GM18858 (cell line): ENCODE results near the gene SUPT16H.

Experiments used
- ATAC-seq: cut with Tn5 transposase; IDR thresholded peaks from one replicate; pipeline ENCODE4 v1.9.1; 2021; ENCODE audit not compliant: unreplicated experiment

The SUPT16H gene

GRCh38 chr14:21369949-21370679 lies 13.7 kb downstream of the SUPT16H start:
- ATAC-seq = no peak

- ATAC-seq = no peak
These were observed 16.2 kb downstream of the SUPT16H start for GRCh38 chr14:21367582-21368144.

- ATAC-seq = no peak
These were observed 27.3 kb downstream of the SUPT16H start for GRCh38 chr14:21356511-21356910.

GRCh38 chr14:21352587-21352986 lies 31.2 kb downstream of the SUPT16H start:
- ATAC-seq = no peak

GRCh38 chr14:21350539-21350938 lies 33.3 kb downstream of the SUPT16H start:
- no peak for ATAC-seq

GRCh38 chr14:21347201-21347600 lies 36.6 kb downstream of the SUPT16H start:
- no peak for ATAC-seq

- ATAC-seq = no peak
These were observed 37.2 kb downstream of the SUPT16H start for GRCh38 chr14:21346532-21347135.

- ATAC-seq = no peak
These were observed 40.6 kb downstream of the SUPT16H start for GRCh38 chr14:21343035-21343794.

- no peak for ATAC-seq
These were observed 49.5 kb downstream of the SUPT16H start for GRCh38 chr14:21334202-21334906.

GRCh38 chr14:21332950-21333349 lies 50.9 kb downstream of the SUPT16H start:
- ATAC-seq = no peak

- ATAC-seq = no peak
These were observed 56.8 kb downstream of the SUPT16H start for GRCh38 chr14:21326972-21327371.

- no peak for ATAC-seq
These were observed 61.1 kb downstream of the SUPT16H start for GRCh38 chr14:21322716-21323115.

GRCh38 chr14:21320913-21321312 lies 62.9 kb downstream of the SUPT16H start:
- no peak for ATAC-seq

- ATAC-seq = no peak
These were observed 66.4 kb downstream of the SUPT16H start for GRCh38 chr14:21317398-21317797.

GRCh38 chr14:21313512-21313911 lies 70.3 kb downstream of the SUPT16H start:
- ATAC-seq = no peak

GRCh38 chr14:21311614-21312013 lies 72.2 kb downstream of the SUPT16H start:
- ATAC-seq = no peak

GRCh38 chr14:21309956-21310355 lies 73.9 kb downstream of the SUPT16H start:
- ATAC-seq = no peak

GRCh38 chr14:21309238-21309636 lies 74.6 kb downstream of the SUPT16H start:
- no peak for ATAC-seq

GRCh38 chr14:21308479-21309237 lies 75.2 kb downstream of the SUPT16H start:
- peak; percentile 67 for ATAC-seq

- ATAC-seq = peak; percentile 24
These were observed 75.7 kb downstream of the SUPT16H start for GRCh38 chr14:21308132-21308478.
